ENCODE data around the gene RCN2. TPM values are rescaled to one million over a fixed set of nuclear protein-coding genes. Genes with fewer than 3 reads are reported as not detected.

The RCN2 gene
- total RNA-seq, 1 experiment from 2014 or later = 48.1 TPM

DNA sequence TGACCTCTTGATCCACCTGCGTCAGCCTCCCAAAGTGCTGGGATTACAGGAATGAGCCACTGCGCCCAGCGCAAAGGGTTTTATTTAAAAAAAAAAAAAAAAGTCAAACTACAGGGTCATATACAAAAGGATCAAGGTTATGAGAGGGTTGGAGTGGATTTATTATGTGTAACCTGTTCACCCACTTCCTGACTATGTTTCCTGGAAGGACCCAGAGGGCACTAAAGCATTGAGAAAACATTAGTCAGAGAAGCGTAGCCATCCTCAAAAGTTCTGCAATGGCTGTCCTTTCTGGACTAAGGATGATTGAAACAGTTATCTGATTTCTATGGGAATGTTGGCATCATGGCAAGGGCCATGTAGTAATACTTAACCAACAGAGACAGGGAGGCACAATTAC, 19.1 kb upstream of the RCN2 start:
- H3K4me1 Mint-ChIP-seq (ENCODE audit: insufficient read depth, unreplicated experiment) = no peaks in the 10 kb centered on the region
- H3K27me3 Mint-ChIP-seq (ENCODE audit: insufficient read depth, unreplicated experiment) = peaks cover 6% of the 10 kb centered on the region
- no TSS peak for BruUV-seq (replicated peaks)
- POLR2A ChIA-PET = no interaction called here
- CTCF ChIA-PET = no interaction called here
- H3K9me3 Mint-ChIP-seq (ENCODE audit: unreplicated experiment) = no peaks in the 10 kb centered on the region
- no peaks in the 10 kb centered on the region for H3K36me3 Mint-ChIP-seq (ENCODE audit: insufficient read depth, unreplicated experiment)
- H3K27ac Mint-ChIP-seq (ENCODE audit: low read depth, unreplicated experiment) = no peak overlapping the region
- TF ChIP-seq, protein P1, sequence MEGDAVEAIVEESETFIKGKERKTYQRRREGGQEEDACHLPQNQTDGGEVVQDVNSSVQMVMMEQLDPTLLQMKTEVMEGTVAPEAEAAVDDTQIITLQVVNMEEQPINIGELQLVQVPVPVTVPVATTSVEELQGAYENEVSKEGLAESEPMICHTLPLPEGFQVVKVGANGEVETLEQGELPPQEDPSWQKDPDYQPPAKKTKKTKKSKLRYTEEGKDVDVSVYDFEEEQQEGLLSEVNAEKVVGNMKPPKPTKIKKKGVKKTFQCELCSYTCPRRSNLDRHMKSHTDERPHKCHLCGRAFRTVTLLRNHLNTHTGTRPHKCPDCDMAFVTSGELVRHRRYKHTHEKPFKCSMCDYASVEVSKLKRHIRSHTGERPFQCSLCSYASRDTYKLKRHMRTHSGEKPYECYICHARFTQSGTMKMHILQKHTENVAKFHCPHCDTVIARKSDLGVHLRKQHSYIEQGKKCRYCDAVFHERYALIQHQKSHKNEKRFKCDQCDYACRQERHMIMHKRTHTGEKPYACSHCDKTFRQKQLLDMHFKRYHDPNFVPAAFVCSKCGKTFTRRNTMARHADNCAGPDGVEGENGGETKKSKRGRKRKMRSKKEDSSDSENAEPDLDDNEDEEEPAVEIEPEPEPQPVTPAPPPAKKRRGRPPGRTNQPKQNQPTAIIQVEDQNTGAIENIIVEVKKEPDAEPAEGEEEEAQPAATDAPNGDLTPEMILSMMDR (IDR thresholded peaks at IDR 0.05; ENCODE audit: unreplicated experiment) = no peak
- H3K4me3 Mint-ChIP-seq (ENCODE audit: unreplicated experiment) = no peak overlapping the region
- DNase-seq (ENCODE audit: unreplicated experiment) = no peak
- intact Hi-C loops (cut with micrococcal nuclease) = no loop called here

DNA sequence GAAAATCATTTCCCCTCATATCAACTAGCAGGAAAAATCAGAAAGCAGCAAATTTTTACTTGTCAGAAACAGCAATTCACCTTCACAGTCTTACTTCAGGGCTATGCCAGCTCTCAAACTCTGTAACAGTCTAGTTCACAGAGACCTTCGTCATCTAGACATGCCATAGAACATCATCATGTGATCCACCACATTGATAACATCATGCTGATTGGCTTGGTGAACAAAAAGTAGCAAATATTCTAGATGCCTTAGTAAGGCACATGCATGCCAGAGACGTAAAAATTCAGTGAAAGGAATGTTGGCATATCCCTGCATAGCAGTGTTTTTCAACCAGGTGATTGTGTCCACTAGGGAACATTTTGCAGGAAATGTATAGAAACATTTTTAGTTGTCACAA, 17.8 kb upstream of the RCN2 start:
- no TSS peak for BruUV-seq (replicated peaks)
- Mint-ChIP-seq H3K9me3 (ENCODE audit: unreplicated experiment) (no peaks in the 10 kb centered on the region), H3K27me3 (ENCODE audit: insufficient read depth, unreplicated experiment) (peaks cover 19% of the 10 kb centered on the region), H3K36me3 (ENCODE audit: insufficient read depth, unreplicated experiment) (no peaks in the 10 kb centered on the region), H3K27ac (ENCODE audit: low read depth, unreplicated experiment) (no peak overlapping the region), H3K4me1 (ENCODE audit: insufficient read depth, unreplicated experiment) (no peaks in the 10 kb centered on the region), H3K4me3 (ENCODE audit: unreplicated experiment) (no peak overlapping the region)
- ChIA-PET CTCF (no interaction called here), POLR2A (interaction anchor here (1.0 kb wide), 1 partner anchor 18 kb away, joined by 3 read pairs; the partner anchor contains the start of gene RCN2)
- TF ChIP-seq, protein P1 (IDR thresholded peaks at IDR 0.05; ENCODE audit: unreplicated experiment) = no peak
- intact Hi-C loops (cut with micrococcal nuclease) = no loop called here
- no peak for DNase-seq (ENCODE audit: unreplicated experiment)

DNA sequence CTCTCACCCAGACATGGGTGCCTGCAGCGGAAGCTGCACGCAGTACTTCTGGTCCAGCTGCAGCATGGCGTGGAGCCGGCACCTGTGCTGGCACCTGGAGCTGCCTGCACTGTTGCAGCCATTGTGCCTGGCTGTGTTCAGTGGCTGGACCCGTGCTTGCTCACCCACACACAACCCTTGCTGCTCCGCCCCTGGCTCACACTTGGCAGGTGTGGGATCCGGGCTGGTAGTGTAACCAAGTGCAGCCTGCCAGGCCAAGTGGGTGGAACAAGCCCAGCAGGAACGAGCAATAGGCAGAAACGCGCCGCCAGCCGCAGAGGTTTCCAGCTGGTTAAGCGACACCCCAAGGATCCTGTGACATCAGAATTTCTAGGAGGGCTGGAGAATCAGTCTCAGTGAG, 15.2 kb upstream of the RCN2 start:
- ChIA-PET CTCF (no interaction called here), POLR2A (interaction anchor here (0.6 to 1.0 kb wide), 3 partner anchors 11 to 605 kb away, joined by 3 read pairs; partner anchors contain the start of gene ETFA)
- DNase-seq (ENCODE audit: unreplicated experiment) = no peak
- intact Hi-C loops (cut with micrococcal nuclease) = no loop called here
- H3K27ac Mint-ChIP-seq (ENCODE audit: low read depth, unreplicated experiment) = no peak overlapping the region
- TF ChIP-seq, protein P1 (IDR thresholded peaks at IDR 0.05; ENCODE audit: unreplicated experiment) = no peak
- no peaks in the 10 kb centered on the region for H3K36me3 Mint-ChIP-seq (ENCODE audit: insufficient read depth, unreplicated experiment)
- peaks cover 20% of the 10 kb centered on the region for H3K27me3 Mint-ChIP-seq (ENCODE audit: insufficient read depth, unreplicated experiment)
- no TSS peak for BruUV-seq (replicated peaks)
- H3K4me1 Mint-ChIP-seq (ENCODE audit: insufficient read depth, unreplicated experiment) = no peaks in the 10 kb centered on the region
- no peaks in the 10 kb centered on the region for H3K9me3 Mint-ChIP-seq (ENCODE audit: unreplicated experiment)
- no peak overlapping the region for H3K4me3 Mint-ChIP-seq (ENCODE audit: unreplicated experiment)

DNA sequence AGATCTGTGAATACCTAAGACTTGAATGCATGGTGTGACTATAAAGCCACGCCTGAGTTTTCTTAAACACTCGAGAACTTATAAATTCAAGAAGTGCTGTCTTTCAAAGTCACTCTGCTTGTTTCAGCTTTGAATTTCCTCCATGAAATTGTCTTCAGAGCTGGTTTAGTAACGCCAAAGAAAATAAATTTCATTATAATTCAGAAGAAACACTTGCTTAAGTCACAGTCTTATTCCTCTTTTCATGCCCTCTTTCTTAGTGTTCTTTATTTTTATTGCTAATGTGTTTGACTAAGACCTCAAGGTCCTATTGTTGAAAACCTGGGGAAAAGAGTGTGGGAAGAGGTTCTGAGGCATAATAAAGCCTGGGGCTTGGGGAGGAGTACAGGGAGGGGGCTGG, 3.3 kb upstream of the RCN2 start:
- intact Hi-C loops (cut with micrococcal nuclease) = no loop called here

More for the DNA sequence above, 3.3 kb upstream of the RCN2 start:
- H3K9me3 Mint-ChIP-seq (ENCODE audit: unreplicated experiment) = no peaks in the 10 kb centered on the region
- peaks cover 4% of the 10 kb centered on the region for H3K4me1 Mint-ChIP-seq (ENCODE audit: insufficient read depth, unreplicated experiment)
- H3K27ac Mint-ChIP-seq (ENCODE audit: low read depth, unreplicated experiment) = no peak overlapping the region
- CTCF ChIA-PET = interaction anchor here (0.6 to 1.1 kb wide), 3 partner anchors 9 to 98 kb away, joined by 3 read pairs; no protein-coding TSS in a partner anchor
- no peak overlapping the region for H3K4me3 Mint-ChIP-seq (ENCODE audit: unreplicated experiment)
- BruUV-seq (replicated peaks) = no TSS peak
- H3K27me3 Mint-ChIP-seq (ENCODE audit: insufficient read depth, unreplicated experiment) = no peaks in the 10 kb centered on the region
- peaks cover 6% of the 10 kb centered on the region for H3K36me3 Mint-ChIP-seq (ENCODE audit: insufficient read depth, unreplicated experiment)
- TF ChIP-seq, protein P1 (IDR thresholded peaks at IDR 0.05; ENCODE audit: unreplicated experiment) = no peak
- no peak for DNase-seq (ENCODE audit: unreplicated experiment)
- POLR2A ChIA-PET = interaction anchor here (0.7 to 1.9 kb wide), 2 partner anchors 23 to 24 kb away, joined by 3 to 5 read pairs; partner anchors contain the start of gene SCAPER

All from MCF 10A (cell line).